HG03196 (cell line): ENCODE measurements around the gene GABARAPL2.
"Not testable (repeated sequence)": the region's sequence is repeated elsewhere in the genome, so short reads cannot be mapped to it uniquely, and the experiment has no call there.

Source experiments
- ATAC-seq: cut with Tn5 transposase; IDR thresholded peaks from one replicate; pipeline ENCODE4 v1.9.1; 2021; ENCODE audit not compliant: unreplicated experiment

GABARAPL2 gene

GRCh38 chr16:75590920-75591843 lies 25.0 kb downstream of the GABARAPL2 start:
- ATAC-seq: no peak

- not testable (repeated sequence) for ATAC-seq
These were observed 25.7 kb downstream of the GABARAPL2 start for GRCh38 chr16:75591927-75592326.

- no peak for ATAC-seq
These were observed 27.1 kb downstream of the GABARAPL2 start for GRCh38 chr16:75593308-75593707.

DNA sequence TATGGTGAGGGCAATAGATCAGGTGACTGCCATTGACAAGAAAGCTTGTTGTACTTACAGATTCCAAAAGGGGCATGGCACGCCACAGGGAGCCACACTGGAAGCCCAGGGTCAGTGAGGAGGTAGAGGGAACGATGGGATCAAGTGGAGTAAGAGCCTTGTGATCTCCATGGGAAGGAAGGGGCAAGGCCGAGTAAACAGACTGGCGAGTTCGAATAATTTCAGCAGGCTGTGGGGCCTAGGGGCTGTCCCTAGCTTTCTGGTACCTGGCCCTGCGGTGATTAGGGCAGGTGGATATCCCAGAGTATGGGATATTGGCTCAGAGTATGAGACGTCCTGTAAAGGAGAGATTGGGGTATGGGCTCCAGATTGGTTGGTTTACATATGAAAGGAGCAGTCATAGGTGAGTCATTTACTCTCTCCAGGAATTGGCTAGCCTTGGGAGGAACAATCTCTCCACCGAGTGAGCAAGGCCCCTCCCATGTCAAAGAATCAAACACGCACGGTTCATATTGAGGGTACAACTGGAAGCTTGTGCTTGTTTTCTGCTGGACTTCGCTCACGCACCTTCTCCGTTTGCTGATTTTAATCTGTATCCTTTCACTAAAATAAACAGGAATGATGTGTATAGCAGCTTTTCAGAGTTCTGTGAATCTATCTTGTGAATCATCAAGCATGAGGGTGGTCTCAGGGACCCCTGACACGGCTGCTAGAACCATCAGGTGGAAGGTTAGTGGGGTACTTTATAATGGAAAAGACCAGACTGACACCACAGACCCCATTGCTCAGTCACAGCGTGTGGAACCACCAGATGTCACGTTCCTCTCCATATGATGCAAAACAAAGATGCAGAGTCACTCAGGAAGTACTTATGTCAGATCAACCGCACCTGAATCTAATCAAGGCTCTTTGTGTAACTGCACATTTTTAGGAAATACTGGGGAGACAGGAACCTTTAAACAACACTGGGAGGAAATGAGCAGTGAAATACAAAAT lies 27.9 kb downstream of the GABARAPL2 start:
- ATAC-seq: no peak

- no peak for ATAC-seq
These were observed 33.5 kb downstream of the GABARAPL2 start for GRCh38 chr16:75599452-75600277.

DNA sequence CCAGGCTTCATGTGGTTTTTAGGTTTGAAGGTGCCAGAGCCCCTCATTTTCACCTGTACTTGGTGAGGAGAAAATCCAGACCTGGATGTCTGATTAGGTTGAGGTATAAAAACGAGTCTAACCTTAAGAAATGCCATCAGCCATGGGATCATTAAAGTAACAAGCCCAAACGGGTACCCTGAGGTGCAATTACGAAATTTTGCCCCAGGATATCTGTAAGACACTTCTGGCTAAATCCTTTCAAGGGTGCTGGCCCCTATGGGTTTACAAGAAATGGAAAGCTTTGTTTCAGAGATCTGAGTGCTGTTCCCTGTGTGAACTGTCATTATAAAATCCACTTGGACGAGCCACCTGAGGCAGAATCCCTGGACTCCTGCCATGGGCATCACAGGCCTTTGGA lies 37.1 kb downstream of the GABARAPL2 start:
- no peak for ATAC-seq

DNA sequence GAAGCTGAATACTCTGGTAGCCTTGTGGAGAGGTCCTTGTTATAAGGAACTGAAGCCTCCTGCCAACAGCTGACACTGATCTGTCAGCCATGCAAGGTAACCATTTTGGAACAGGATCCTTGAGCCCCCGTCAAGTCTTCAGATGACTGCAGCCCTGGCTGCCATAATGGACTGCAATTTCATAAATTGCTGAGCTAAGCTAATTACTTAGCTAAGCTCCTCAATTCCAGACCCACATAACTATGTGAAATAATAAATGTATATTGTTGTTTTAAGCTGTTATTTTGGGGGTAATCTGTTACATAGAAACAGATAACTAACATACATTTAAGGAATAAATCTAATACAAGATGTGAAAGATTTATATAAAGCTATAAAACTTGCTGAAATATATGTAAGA lies 40.3 kb downstream of the GABARAPL2 start:
- ATAC-seq: no peak

DNA sequence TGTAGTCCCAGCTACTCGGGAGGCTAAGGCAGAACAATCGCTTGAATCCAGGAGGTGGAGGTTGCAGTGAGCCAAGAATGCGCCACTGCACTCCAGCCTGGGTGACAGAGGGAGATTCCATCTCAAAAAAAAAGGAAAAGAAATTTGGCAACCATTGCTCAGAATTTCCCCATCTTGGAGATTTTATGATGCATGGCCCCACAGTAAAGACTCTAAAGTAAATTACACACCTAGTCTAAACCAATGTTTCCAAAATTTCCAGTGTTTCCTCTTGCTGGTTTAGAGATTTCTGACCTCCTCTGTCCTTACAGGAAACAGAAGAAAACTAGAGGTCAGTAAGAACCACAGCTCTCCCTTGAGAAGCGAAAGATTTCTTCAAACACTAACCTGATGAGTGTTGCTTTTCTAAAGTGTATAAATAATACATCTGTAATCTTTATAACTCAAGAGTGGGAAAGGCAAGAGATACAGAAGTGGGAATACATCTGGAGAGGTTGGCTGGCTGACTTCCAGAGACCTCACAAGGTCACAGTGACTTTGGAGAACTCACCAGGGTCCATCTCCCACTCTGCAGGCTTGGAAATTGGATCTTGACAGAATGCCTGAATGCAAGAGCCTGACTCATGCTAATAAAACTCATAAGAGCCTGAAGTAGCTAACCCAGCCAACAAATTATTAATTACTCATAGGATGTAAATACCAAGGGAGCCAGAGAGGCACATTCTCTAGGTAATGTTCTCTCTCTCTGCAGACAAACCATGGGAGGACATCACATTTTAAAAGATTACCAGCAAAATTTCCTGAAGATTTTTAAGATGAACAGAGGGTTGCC lies 48.1 kb downstream of the GABARAPL2 start:
- ATAC-seq: no peak

- no peak for ATAC-seq
These were observed 49.4 kb downstream of the GABARAPL2 start for GRCh38 chr16:75615619-75616018.

GRCh38 chr16:75616521-75617010 lies 50.4 kb downstream of the GABARAPL2 start:
- no peak for ATAC-seq

DNA sequence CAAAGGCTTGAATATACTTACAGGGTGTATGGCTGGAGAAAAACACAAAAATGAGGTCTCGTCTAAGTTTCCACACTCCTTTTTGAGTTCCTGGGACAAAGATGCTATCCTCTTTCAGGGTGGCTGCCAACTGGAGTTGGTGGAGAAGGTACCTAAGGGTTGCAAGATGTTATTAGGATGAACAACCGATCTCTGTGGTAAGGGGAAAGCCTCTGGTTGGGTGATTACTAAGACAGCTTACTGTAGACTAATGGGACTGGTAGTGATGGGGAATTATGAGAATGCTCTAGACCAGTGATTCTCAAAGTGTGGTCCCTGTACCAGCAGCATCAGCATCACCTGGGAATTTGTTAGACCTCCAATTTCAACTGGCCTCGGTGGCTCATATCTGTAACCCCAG lies 50.9 kb downstream of the GABARAPL2 start:
- no peak for ATAC-seq

- ATAC-seq: no peak
These were observed 52.6 kb downstream of the GABARAPL2 start for GRCh38 chr16:75618780-75619179.

- ATAC-seq: no peak
These were observed 54.4 kb downstream of the GABARAPL2 start for GRCh38 chr16:75620326-75621169.

DNA sequence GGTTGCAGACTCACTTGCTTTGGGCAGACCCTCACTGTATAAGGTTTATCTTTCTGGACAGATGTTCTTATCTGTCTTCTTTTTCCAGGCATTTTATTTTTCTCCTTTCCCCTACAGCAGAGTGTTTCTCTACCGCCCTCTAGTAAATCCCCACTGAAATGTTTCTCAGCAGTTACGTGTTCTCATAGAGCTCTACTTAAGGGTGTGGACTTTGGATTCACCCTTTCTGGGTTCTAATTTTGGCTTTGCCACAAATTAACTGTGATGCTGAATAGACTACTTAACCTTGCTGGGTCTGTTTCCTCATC lies 54.9 kb downstream of the GABARAPL2 start:
- ATAC-seq: no peak

DNA sequence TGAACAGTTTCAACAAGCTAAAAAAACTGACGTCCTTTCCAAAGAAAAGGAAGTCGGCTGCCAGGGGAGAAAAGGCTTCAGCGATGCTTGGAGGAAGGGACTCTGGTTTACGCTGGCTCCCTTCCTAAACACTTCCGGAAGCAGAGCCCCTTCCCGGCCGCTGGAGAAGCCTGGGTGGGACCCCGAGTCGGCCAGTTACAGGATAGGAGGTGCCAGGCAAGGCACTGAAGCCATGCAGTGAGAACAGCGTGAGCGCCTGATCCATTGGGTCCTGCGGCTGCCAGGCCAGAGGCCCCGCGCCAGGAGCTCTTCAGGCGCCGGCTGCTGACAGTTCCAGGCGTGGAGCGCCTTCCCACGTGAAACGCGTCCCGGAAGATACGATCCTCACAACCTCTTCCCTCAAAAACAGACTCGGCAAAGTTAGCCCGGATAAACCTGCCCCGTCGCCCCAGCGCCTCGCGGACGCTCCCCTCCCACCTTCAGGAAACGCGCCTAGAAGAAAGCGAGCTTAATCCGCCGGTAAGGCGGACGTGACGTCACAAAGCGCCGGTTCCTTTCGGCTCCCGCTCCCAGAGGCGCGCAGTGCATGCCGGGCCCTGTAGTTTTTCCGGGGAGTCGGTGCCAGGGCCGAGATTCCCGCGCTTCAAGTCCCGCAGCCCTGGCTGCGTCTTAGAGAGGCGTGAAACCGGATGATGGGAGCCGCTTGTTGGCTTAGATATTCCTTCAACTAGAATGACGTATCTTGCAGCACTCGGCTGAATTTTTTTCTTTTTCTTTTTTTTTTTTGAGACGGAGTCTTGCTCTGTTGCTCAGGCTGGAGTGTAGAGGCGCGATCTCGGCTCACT lies 56.8 kb downstream of the GABARAPL2 start, which contains the start of gene ADAT1:
TSS of gene ADAT1 (minus strand) at position 521 of the 845 bp plus-strand sequence. CDS start 2,482 bp downstream, outside the sequence.
- ATAC-seq: peak; percentile 97

- no peak for ATAC-seq
These were observed 58.7 kb downstream of the GABARAPL2 start for GRCh38 chr16:75624921-75625334.

GRCh38 chr16:75626806-75627205 lies 60.6 kb downstream of the GABARAPL2 start:
- ATAC-seq: no peak
